HG02884 (cell line): ENCODE measurements around the gene APEX1.
"Not testable (repeated sequence)": the region's sequence is repeated elsewhere in the genome, so short reads cannot be mapped to it uniquely, and the experiment has no call there.

Experiments
- ATAC-seq: cut with Tn5 transposase; IDR thresholded peaks from one replicate; pipeline ENCODE4 v1.9.1; 2021; ENCODE audit warnings: mild to moderate bottlenecking, moderate library complexity; ENCODE audit not compliant: unreplicated experiment

The APEX1 gene

DNA sequence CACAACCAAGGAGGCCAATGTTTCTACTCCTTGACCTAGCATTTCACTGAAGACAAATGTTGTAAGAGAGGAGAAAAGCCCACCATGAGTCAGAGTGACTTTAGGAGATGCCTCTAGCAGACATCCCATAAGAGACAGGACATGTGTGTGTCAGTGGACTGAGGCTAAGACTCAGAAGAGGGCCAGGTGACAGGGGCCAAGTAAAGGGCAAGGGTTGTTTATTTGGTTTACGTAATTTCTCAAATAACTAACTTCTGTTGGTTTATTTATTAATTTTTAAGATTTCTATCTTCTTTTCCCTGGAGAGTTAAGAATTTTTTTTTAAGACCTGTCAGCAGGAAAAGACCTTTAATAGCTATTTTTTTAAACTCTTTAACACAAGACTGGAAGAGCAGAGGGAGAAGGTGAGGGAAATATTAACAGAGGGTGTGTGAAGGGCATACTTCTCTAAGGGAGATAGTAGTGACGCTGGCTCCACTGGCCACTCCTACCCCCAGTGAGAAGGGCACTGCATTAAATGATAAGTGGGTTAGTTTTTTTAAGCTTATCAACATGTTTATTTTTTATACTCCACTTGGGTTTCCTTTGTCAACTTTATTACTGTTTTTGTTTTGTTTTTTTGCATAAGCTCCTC is 17.6 kb downstream of the APEX1 start:
- ATAC-seq: no peak

DNA sequence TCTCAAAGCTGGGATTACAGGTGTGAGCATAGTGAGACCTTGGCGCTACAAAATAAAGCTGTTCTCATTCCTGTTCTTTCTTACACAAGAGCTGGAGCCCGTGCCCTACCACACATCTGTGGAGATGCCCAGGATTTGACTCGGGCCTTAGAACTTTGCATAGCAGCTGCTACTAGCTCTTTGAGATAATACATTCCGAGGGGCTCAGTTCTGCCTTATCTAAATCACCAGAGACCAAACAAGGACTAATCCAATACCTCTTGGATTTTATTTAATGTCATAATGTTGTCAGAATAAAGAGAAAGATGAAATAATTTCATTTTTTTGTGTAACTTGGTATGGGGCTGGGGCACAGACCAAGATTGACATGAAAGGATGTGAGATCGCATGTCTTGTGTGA is 21.8 kb downstream of the APEX1 start:
- ATAC-seq: no peak

DNA sequence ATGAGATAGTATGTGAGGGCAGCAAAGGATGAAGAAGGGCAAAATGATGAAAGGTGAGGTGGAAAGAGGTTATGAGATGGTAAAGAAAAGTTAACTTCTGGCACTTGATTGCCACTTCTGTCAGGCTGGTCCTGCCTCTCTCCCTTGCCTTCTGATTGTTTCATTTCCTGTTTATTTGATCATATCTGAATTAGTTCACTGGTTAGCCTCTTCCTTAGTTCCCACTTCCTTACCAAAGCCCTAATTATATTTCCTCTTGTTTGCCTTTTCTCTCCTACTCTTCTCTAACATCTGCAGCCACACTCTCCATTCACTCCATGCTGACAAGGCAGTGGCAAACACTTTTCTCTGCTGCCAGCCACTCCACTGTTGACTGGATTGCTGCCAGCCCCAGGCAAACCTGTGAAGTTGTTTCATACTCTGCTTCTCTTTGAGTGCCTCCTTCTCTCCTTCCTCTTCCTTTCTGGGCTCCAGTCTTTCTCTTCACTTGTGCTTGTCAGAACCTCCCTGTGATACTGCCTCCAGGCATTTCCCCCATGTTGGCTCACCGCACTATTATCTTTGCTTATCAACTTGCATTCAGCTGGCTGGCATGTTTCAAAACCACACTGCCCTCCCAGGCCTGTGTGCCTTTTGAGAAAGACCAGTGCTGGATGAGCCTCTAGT is 22.3 kb downstream of the APEX1 start:
- no peak for ATAC-seq

DNA sequence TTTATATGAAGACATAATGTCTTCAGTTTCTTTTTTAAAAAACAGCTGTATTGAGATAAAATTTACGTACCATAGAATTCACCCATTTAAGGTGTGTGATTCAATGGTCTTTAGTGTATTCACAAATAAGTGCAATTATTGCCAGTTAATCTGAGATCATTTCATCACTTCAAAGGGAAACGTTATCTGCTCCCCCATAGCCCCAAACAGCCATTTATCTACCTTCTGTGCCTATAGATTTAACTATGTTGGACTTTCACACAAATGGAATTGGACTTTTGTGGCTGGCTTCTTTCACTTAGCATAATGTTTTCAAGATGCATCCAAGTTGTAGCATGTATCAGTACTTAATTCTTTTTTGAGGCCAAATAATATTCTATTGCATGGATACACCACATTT is 23.9 kb downstream of the APEX1 start:
- no peak for ATAC-seq

DNA sequence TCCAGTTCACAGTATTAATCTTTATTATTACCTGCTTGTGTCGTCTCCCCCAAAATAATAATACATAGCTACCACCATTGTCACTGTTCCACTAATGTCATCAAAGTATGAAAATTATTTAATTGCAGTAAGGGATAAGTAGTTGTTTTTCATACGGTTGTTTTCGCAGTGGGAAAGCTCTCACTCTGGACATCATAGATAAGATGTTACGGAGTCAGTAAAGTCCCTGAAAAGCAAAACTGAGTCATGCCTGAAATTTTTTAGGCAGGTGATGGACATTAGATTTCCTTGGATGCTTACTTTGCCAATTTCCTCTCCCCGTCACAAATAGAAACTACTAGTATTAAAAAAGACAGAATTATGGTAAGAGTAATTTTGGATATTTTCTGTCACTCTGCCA is 27.4 kb downstream of the APEX1 start:
- no peak for ATAC-seq

DNA sequence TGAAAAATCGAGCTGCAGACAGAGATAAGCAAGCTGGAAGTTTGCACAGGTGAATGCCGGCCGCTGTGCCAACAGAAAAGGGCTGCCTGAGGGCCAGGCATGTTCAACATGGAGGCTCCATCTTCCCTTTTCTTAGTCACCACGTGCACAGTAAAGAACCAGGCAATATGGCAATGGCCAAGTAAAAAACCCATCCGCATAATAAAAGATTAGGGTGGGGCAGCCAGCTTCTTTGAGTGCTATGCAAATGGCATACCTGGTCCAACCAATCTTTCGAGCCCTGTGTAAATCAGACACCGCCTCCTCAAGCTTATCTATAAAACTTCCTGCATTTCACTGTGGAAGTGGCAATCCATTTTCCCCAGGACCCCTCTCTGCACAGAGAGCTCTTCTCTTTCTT is 30.9 kb downstream of the APEX1 start:
- ATAC-seq: no peak

DNA sequence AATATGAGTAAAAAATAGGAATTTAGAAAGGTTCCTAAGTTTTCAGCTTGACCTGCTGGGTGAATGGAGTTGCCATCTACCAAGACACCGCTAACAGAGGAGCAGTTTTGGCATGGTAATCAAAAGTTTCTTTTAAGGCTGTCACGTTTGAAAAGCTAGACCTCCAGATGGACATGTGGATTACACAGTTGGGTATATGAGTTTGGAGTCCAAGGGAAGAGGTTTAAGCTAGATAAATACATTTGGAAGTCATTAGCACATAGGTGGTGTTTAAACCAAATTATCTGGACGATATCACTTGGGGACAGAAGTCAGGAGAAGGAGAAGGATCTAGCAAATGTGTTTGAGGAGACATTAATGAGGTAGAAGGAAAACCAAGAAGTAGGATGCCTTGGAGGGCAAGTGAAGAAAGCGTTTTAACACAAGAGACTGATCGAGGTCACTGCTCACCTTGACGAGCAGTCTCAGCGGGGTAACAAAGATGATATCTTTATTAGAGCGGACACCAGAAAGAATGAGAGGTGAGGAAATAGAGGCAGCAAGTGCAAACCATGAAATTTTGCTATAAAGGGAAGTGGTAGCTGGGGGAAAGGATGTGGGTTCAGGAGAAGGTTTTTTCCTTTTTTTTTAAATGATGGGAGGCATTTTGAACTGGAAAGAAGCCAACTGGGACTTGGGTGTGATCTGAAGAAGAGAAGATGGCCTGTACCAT is 31.8 kb downstream of the APEX1 start:
- no peak for ATAC-seq

DNA sequence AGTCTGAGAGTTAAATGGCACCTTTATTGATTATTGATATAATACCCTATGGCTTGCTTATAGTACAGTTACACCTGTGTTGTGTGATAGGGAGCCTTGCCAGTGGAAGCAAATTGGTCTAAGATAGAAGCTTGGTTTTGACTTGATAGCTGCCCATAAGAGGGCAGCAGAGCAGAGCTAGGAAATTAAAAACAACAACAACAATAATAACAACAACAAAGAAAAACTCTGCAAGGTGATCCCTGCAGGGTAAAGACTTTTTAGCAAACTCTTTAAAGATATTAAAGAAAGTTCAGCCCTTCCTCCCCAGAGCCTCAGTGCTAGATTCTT is 32.3 kb downstream of the APEX1 start:
- no peak for ATAC-seq

DNA sequence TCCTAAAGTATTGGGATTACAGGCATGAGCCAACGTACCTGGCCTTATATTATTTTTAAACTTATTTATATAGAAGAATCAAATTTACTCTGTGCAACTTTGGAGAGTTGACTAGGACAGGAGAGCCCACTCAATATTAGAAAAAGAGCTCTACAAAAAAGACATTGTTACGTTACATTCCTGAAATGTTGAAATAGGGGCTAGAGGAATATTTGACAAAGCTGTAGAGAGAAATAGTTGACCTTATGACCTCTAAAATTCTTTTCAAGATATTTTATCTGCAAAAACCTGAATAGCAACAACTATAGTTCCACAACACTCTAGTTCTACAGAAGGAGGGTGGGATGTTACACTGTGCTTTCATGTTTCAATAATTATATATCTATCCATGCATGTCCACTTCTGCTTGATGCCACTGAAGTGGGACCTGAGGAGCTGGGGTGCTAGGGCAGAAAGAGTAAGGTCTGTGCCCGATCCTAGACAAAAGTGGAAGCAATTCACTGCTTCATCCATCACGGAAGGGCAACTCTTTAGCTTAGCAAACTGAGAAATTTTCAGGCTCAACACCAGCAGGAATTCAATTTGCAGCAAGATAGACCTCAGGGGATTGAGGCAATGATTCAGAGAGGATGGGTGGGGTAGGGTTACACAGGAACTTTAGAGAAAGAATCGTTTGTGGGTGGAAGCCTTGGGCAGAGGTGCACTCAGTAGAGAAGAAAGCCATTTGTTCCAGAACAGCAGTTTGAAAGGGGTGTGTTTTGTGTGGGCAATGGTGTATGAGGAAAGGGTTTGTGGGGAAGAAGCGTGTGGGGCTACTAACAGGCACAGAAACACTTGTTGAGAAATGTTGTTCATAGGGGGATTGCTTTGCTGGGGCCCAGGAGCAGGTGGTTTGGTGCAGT is 34.3 kb downstream of the APEX1 start:
- peak; percentile 42 for ATAC-seq

DNA sequence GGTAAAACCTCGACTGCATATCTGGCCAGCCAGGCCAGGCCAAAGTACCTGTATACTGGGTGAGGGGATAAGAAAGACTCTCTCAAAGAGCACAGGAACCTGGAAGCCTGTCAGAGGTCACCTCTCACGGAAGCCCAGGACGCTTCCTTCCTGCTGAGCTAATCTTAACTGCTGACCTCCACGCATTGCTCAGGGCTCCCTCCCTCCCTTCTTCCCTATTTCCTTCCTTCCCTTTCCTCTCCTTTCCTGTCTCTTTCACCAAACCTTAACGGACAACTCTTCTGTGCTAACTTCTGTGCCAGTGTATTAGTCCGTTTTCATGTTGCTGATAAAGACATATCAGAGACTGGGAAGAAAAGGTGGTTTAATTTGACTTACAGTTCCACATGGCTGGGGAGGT is 35.5 kb downstream of the APEX1 start:
- ATAC-seq: no peak

DNA sequence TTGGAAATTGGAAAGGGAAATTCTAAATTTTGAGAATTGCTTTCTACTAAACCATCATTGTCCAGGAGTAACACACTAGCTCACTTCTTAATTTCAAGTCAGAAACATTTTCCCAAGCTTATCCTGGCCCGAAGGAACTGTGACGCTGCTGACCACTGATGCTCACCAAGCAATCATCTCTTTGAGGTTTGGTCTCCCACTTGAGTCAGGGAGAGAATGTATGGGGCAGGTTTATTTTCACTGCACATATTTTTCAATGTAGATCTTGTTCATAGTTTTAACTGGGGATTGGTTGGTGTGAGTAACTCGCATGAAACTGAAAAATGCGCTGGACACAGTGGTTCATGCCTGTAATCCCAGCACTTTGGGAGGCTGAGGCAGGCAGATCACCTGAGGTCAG is 37.5 kb downstream of the APEX1 start:
- ATAC-seq: no peak

DNA sequence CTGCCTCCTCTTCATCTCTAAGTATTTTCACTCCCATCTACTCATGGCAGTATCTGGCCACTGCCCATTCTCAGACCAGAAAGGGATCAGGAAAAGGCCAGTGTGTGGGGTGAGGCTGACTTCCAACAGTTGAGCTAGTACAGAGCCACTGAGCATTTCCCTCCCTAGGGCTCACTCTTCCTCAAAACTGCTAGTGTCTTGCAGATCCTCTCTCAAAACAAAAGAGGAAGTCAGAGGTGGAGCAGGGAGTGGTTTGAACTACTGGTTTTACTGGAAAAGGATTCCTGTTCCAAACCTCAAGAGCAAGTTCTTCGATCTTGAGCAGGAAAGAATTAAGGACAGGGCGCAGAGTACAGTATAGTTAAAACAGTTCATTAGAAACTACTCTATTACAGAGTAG is 38.6 kb downstream of the APEX1 start:
- no peak for ATAC-seq

DNA sequence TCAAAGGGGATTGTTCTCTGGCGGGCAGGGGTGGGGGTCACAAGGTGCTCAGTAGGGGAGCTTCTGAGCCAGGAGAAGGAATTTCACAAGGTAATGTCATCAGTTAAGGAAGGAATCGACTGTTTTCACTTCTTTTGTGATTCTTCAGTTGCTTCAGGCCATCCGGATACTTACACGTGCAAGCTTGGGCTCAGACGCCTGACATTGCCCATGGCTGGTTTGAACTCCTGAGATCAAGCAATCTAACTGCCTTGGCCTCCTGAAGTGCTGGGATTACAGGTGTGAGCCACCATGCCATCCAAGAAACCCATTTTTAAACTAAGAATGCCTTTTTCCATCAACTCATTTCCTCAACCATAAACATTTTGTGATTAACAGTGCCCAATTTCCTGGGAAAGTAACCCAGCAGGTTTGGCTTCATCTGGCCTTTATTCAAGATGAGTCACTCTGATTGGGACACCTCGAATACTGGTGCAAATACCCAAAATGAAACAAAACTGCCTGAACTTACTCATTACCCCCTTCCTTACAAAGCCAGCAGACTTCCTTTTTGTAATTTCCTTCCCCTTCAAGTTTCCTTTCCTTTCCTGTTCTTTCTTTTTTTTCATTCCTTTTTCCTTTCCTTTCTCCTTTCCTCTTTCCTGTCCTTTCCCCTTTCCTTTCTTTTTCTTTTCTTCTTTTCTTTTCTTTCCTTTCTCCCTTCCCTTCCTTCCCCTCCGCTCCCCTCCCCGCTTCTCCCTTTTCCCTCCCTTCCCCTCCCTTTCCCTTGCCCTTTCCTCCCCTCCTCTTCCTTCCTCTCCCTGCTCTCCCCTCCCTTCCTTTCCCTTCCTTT is 40.1 kb downstream of the APEX1 start:
- no peak for ATAC-seq

DNA sequence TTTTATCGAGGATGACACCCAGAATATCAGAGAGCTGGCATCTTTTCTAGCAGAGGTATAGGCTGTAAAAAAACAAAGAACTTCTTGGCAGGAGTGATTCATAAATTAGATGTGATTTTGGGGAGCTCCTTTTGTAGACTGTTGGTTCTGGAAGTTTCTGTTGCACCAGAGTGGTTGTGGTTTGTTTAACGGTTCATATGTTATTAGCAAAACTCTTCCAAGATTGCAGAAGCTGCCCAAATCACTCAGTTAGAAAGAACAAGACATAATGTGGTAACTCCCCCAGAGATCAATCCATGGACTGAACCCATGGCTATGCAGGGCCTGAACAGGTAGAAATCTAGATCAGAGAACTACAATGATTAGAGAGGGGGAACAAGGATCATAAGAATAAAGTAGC is 43.6 kb downstream of the APEX1 start:
- no peak for ATAC-seq

DNA sequence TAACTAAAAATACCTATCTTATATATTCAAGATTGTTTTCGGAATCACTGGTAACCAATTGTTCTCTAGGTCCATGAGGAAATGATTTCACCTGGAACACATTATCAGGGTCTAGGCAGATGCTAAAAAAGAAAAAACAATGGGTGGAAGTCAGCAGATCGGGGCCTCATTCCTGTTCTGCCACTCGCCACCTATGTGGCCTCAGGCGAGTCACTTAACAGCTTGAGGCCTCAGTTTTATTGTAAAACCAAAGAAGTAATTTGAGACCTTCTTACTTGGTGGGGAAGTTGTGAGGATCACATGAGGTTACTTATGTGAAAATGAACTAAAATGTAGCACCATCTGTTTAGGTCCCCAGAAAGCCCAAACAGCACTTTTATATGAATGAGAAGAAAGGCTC is 44.1 kb downstream of the APEX1 start:
- no peak for ATAC-seq

DNA sequence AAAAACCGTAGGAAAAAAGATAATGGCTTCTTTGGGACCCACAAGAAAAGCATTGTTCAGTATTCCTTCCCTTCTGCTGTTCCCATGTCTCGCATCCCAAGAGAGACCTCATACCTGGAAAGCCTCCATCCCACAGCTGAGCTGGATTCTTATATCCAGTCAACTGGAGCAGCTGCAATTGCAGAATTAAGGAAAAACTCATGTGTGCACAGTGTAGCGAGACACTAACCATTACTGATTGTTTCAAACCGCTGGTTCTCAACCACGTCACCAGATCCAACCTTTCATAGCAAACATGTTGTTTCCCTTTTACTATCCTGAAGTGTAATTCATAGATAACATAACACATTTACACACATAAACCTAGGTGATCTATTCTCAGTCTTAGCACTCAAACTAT is 44.9 kb downstream of the APEX1 start:
- ATAC-seq: no peak

DNA sequence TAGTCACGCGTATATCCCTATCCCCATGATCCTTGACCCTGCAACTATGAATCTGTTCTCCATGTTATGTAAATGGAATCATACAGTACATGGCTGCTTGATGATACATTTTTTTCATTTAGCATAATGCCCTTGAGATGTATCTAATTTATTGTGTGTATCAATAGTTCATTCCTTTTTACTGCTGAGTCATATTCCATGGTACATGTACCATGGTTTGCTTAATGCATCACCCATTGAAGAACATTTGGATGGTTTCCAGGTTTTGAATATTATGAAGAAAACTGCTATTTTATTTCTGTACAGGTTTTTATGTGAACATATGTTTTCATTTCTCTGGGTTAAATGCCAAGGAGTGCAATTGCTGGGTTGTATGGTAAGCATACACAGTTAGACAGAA is 46.3 kb downstream of the APEX1 start:
- no peak for ATAC-seq

DNA sequence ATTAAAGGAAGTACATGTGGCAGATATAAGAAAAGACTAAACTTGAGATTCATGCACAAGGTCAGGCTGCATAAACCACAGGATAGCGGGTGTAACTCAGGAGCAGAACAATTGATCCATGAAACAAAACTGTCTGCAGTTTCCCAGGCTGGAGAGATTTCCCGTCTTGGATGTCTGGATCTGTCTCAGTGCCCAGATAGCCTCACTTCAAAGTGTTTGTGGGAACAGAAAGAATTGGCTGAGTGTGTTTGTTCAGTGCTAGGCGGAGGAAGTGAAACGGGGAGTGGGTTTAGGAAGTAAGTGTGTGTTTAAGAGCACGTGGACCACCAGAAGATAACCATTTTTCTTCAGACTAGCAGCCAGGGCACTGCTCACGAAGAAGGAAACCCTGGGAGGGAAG is 48.9 kb downstream of the APEX1 start:
- ATAC-seq: no peak

DNA sequence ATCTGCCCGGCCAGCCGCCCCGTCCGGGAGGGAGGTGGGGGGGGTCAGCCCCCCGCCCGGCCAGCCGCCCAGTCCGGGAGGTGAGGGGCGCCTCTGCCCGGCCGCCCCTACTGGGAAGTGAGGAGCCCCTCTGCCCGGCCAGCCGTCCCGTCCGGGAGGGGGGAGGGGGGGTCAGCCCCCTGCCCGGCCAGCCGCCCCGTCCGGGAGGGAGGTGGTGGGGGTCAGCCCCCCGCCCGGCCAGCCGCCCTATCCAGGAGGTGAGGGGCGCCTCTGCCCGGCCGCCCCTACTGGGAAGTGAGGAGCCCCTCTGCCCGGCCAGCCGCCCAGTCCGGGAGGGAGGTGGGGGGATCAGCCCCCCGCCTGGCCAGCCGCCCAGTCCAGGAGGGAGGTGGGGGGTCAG is 51.2 kb downstream of the APEX1 start:
- ATAC-seq: not testable (repeated sequence)

DNA sequence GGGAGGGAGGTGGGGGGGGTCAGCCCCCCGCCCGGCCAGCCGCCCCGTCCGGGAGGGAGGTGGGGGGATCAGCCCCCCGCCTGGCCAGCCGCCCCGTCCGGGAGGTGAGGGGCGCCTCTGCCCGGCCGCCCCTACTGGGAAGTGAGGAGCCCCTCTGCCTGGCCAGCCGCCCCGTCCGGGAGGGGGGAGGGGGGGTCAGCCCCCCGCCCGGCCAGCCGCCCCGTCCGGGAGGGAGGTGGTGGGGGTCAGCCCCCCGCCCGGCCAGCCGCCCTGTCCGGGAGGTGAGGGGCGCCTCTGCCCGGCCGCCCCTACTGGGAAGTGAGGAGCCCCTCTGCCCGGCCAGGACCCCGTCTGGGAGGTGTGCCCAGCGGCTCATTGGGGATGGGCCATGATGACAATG is 51.7 kb downstream of the APEX1 start:
- ATAC-seq: not testable (repeated sequence)
